Activated CD4-positive, alpha-beta T cell treated with anti-CD3 and anti-CD28 coated beads, Interleukin-2, Interleukin-4, amounts not matched to agents 100 ng/mL and 50 ng/mL, durations not matched to agents 16 hours and 8 hours (primary cell): ENCODE measurements around the gene PHF2.

Experiments used
- DNase-seq: peaks from one replicate; pipeline ENCODE4 v3.0.0-alpha.2; 2020; ENCODE audit warnings: low spot score

PHF2 gene

GRCh38 chr9:93652604-93653592, 76.5 kb downstream of the PHF2 start:
- no peak for DNase-seq

GRCh38 chr9:93653760-93654159, 77.4 kb downstream of the PHF2 start:
- no peak for DNase-seq

GRCh38 chr9:93654351-93654961, 78.1 kb downstream of the PHF2 start:
- DNase-seq = no peak

GRCh38 chr9:93655621-93656425, 79.4 kb downstream of the PHF2 start:
- no peak for DNase-seq

- DNase-seq = no peak
These were observed 80.2 kb downstream of the PHF2 start for GRCh38 chr9:93656426-93657239.

GRCh38 chr9:93657331-93658111, 81.1 kb downstream of the PHF2 start:
- DNase-seq = no peak

GRCh38 chr9:93658184-93658925, 82.0 kb downstream of the PHF2 start:
- DNase-seq = no peak

GRCh38 chr9:93659044-93659836, 82.9 kb downstream of the PHF2 start:
- no peak for DNase-seq

- DNase-seq = no peak
These were observed 83.4 kb downstream of the PHF2 start for GRCh38 chr9:93659837-93660177.

- DNase-seq = no peak
These were observed 84.1 kb downstream of the PHF2 start for GRCh38 chr9:93660352-93661046.

GRCh38 chr9:93661591-93661990, 85.2 kb downstream of the PHF2 start:
- DNase-seq = no peak

GRCh38 chr9:93662016-93662638, 85.7 kb downstream of the PHF2 start:
- DNase-seq = no peak

GRCh38 chr9:93662952-93663572, 86.7 kb downstream of the PHF2 start:
- DNase-seq = no peak

- DNase-seq = no peak
These were observed 87.6 kb downstream of the PHF2 start for GRCh38 chr9:93663877-93664548.

GRCh38 chr9:93664549-93665120, 88.3 kb downstream of the PHF2 start:
- DNase-seq = no peak

GRCh38 chr9:93665128-93665636, 88.8 kb downstream of the PHF2 start:
- DNase-seq = no peak
